KBM-7 (cell line): ENCODE results near the gene BRWD1.

Experiments
- DNase-seq: peaks from one replicate; pipeline ENCODE4 v3.0.0-alpha.2; 2015
- in situ Hi-C: fragments of 300-500 bp; cut with MboI; formaldehyde crosslinking; loops from 2 replicates; pipeline ENCODE4 v1.14.3; 2020; ENCODE audit warnings: low sequenced_read_pairs, low pct_unique_long_range_greater_than_20kb, mixed read lengths

The BRWD1 gene

DNA sequence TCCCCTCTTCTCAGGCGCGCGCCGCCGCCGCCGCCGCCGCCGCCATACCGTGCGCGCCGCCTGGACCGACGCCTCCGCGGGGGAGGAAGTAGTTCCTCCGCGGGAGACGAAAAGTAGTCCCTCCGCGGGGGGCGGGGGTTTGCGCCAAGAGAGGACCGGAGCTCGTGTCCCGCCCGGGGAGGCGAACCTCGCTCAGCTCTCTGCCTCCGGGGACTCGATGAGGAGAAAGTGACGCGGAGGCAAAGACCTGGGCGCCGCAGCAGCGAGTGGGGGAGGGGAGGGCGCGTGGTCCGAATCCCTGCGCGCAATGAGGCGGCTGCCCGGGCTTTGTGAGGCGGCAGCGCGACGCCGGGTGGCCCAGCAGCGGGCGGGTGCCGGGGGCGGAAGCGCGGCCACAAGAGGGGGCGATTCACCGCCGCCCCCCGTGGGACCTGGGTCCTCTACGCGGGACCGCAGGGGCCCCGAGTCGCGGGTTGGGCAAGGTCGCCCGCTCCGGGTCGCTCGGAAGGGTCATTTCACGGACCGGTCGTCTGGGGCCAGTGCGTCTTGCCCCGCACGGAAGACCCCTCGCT is at the start of gene BRWD1:
TSS of gene BRWD1 (minus strand) at position 62 of the 572 bp plus-strand sequence. CDS start 141 bp downstream, outside the sequence.
- in situ Hi-C loops: no loop called here
- DNase-seq: peak; percentile 86

GRCh38 chr21:39362733-39363132 is 49.3 kb upstream of the BRWD1 start:
- no peak for DNase-seq
- in situ Hi-C loops: no loop called here

DNA sequence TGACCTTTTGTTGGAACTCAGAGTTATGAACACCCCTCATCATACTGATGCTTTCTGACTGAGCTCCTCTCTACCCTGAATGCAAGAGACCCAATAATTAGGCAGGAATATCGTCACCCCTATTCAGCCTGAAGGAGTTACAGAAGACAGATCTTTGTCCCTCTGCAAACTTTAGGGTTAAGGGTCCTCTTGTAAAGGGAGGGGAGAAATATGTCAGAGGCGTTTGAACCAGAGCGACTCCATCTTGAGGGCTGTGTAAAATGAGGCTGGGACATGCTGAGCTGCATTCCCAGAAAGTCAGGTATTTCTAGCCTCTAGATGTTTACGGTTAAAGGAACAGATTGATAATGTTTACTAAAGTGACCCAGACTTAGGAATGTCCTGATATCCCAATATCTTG is 46.0 kb upstream of the BRWD1 start:
- in situ Hi-C loops: no loop called here
- no peak for DNase-seq

GRCh38 chr21:39353295-39353694 is 39.9 kb upstream of the BRWD1 start:
- in situ Hi-C loops: no loop called here
- no peak for DNase-seq

DNA sequence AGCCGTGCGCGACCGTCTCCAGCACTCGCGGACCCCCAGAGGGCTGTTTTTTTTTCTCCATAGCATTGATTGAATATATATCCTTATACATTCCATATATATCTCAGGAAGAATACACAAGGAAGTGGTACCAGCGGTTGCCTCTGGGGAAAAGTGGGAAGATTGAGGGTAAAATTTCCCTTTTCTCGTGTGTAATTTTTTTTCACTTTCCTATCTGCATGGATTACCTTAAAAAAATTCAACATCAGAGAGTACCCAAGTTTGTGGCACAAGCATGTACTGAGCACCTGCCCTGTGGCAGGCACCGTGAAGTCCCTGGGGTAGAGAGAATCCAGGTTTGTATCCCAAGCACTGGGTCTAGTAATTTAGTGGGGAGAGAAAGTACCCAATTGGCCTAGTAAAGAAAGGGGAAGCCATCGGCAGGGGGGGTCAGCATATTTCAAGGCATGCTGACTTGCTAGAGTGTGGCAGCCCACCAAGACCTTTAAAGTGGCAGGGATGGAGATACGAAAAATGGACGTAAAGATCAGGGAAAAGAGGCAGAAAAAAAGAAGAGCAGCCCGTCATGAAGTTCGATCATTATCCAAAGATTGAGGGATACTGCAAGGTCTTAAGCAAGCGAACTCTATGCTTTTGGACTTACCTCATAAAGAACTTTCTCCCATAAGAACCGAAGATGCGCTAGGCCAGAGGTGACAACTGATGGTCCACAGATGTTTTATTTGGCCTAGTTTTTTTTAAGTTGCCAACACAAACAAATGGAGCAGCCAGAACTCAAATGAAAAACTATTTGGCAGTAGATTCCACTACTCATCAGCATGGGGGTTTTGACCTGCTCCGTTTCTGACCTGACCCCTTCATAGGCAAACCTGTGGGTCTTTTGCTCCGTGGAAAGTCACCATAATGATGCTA is 36.9 kb upstream of the BRWD1 start:
- in situ Hi-C loops: no loop called here
- DNase-seq: no peak

DNA sequence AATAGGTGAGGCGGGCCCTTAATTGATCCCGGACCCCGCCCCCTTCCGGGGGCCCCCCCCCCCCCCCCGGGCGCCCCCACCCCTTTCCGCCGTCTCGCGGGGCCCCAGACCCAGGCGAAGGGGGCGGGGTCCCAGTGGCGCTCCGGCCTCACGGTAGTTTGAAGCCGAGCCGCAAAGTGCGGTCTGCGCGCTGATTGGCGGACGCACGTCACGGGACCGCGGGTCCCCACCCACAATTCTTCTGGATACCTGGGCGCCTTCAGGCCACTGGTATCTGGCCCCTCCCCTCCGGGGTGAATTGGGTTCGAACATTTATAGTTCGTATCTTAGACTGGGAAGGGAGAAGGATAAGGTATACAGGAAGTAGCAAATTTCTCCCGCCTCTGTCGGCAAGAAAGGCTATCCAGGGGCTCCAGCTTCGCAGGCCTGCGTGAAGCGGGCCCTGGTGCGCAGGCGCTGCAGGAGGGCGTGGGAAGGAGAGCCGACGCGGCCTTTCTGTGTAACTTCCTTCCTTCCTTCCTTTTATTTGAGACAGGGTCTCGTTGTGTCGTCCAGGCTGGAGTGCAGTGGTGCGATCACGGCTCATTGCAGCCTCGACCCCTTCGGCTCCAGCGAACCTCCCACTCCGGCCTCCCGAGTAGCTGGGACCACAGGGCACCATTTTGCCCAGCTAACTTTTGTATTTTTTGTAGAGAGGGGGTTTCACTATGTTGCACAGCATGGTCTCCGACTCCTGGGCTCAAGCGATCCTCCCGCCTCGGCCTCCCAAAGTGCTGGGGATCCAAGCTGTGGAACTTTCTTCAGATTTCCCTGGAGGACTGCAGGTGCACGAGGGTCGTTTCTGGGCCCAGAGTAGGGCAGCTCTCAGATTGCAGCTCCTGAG is 36.0 kb upstream of the BRWD1 start:
- DNase-seq: peak; percentile 98
- in situ Hi-C loops: no loop called here

- peak; percentile 78 for DNase-seq
- in situ Hi-C loops: no loop called here
Measured at GRCh38 chr21:39348355-39349210, 35.2 kb upstream of the BRWD1 start, which contains the start of gene HMGN1. HMGN1 (minus strand) TSS chr21:39349088; CDS start chr21:39348917, 171 bp downstream.

DNA sequence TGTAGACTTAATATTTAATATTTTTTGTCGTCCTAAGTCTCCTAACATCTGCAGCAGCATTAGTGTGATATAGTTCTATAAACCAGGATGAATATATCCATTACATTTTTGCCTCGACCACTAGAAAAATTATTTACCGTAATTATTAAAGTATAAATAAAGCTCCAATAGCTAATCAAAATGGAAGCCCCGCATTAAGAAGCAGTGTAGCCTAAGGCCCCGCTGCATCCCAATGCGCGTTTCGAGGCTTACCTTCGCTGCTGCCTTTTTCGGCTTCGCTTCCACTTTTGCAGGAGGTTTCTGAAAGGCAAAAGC is 34.6 kb upstream of the BRWD1 start:
- no peak for DNase-seq
- in situ Hi-C loops: no loop called here

GRCh38 chr21:39347537-39347936 is 34.1 kb upstream of the BRWD1 start:
- in situ Hi-C loops: no loop called here
- DNase-seq: peak; percentile 42

GRCh38 chr21:39346671-39347331 is 33.4 kb upstream of the BRWD1 start:
- in situ Hi-C loops: no loop called here
- no peak for DNase-seq

DNA sequence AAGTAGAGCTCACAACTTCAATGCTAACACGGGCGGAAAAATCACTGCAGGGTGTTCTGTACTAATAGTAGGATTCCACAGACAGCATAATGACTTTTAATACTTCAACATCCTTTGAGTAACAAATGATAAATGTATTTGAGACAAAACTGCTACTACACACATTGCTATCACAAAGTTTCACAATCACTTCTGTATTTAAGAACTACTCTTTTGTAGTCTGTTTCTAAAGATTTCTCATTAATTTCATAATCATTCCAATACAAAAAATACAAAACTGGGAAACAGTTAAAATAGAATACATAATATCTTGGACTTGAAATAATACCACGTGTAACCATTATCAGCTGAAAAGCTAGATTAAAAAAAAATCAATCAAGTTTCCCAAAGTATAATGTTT is 32.8 kb upstream of the BRWD1 start:
- DNase-seq: no peak
- in situ Hi-C loops: no loop called here

DNA sequence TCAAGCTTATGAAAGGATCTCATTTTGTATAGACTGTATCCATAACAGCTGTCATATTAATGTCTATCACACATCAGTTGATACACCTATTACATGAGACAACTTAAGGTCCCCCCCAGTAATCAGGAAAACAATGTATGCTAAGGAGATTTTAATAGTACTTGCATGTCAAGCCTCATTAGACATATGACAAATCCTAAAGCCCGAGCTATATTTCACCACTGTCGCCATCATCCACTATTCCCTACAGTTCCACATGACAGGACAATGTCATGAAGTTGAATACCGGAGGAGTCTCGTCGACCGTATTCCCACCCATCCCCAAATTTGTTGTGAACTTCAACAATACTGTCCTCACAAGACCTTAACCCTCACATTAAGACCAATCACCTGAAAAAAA is 32.0 kb upstream of the BRWD1 start:
- in situ Hi-C loops: no loop called here

DNA sequence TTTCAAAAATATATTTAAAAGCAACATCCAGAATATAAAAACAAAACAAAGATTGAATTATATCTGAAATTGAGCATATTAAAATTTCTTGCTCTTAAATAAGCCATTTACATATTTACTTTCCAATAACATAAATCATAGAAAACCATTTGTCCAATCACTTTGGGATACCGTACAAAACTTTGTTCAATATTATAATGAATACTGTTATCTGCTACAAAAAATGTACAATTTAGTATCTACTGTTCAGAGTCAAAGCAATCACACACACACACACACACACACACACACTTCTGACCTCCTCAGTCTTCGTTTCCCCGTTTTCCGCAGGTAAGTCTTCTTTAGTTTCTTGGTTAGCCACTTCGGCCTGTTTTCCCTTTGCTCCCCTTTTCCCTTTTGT is 31.4 kb upstream of the BRWD1 start:
- DNase-seq: no peak
- in situ Hi-C loops: no loop called here

More for the DNA sequence above, 32.0 kb upstream of the BRWD1 start:
- DNase-seq: no peak

DNA sequence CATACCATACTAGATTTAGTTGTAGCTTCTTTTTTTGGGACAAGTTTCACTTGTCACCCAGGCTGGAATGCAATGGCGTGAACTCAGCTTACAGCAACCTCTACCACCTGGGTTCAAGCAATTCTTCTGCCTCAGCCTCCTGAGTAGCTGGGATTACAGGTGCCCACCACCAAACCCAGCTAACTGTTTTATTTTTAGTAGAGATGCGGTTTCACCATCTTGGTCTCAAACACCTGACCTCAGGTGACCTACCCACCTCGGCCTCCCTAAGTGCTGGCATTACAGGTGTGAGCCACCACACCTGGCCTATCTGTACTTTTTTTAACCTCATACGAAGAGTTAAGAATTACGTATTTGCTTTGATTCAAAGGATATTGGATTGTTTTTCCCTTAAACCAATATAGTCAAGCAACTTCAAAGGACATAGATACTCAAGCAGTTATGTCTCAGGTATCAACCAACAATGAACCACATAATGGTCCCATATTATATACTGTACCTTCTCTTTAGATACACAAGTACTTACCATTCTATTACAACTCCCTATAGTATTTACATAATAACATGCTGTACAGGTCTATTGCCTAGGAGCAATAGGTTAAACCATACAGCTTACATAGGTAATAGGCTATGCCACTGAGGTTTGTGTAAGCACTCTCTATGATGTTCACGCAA is 28.0 kb upstream of the BRWD1 start:
- no peak for DNase-seq

GRCh38 chr21:39340687-39341086 is 27.3 kb upstream of the BRWD1 start:
- in situ Hi-C loops: no loop called here
- no peak for DNase-seq

More for the DNA sequence above, 28.0 kb upstream of the BRWD1 start:
- in situ Hi-C loops: no loop called here

GRCh38 chr21:39339231-39339630 is 25.8 kb upstream of the BRWD1 start:
- in situ Hi-C loops: no loop called here
- DNase-seq: no peak

GRCh38 chr21:39336457-39337008 is 23.1 kb upstream of the BRWD1 start:
- no peak for DNase-seq
- in situ Hi-C loops: no loop called here

GRCh38 chr21:39334611-39335010 is 21.2 kb upstream of the BRWD1 start:
- in situ Hi-C loops: no loop called here
- DNase-seq: no peak
